HEK293 (cell line): ENCODE data around the gene NCSTN.
"Not testable (repeated sequence)": the region's sequence is repeated elsewhere in the genome, so short reads cannot be mapped to it uniquely, and the experiment has no call there.

Source experiments
- TCF7L2 ChIP-seq: IDR thresholded peaks from 2 replicates; pipeline ENCODE4 v1.6.1; 2011; ENCODE audit warnings: low read depth, mild to moderate bottlenecking, inconsistent platforms, low read length, moderate library complexity, borderline replicate concordance
- ZNF133 ChIP-seq: fragments of 450-650 bp; formaldehyde crosslinking; IDR thresholded peaks from 2 replicates; pipeline ENCODE4 v1.5.1; 2016; ENCODE audit warnings: missing biosample characterization, missing genetic modification characterization
- ZNF214 ChIP-seq: fragments of 450-650 bp; formaldehyde crosslinking; IDR thresholded peaks from 2 replicates; pipeline ENCODE4 v1.5.1; 2017; ENCODE audit warnings: missing biosample characterization, mild to moderate bottlenecking, missing genetic modification characterization, borderline replicate concordance
- ZNF621 ChIP-seq: fragments of 450-650 bp; formaldehyde crosslinking; IDR thresholded peaks from 2 replicates; pipeline ENCODE4 v1.5.1; 2017; ENCODE audit warnings: missing biosample characterization, missing genetic modification characterization
- ZNF747 ChIP-seq: fragments of 450-650 bp; formaldehyde crosslinking; IDR thresholded peaks from 2 replicates; pipeline ENCODE4 v1.5.1; 2016; ENCODE audit warnings: missing biosample characterization, missing genetic modification characterization
- TF ChIP-seq, protein P1 (sequence below): fragments of 450-650 bp; formaldehyde crosslinking; IDR thresholded peaks from 2 replicates; pipeline ENCODE4 v1.5.1; 2016; ENCODE audit warnings: missing biosample characterization, missing genetic modification characterization
- TF ChIP-seq, protein P2 (sequence below): fragments of 450-650 bp; formaldehyde crosslinking; IDR thresholded peaks from 2 replicates; pipeline ENCODE4 v1.5.1; 2017; ENCODE audit warnings: missing biosample characterization, missing genetic modification characterization
- TF ChIP-seq, protein P3 (sequence below): fragments of 450-650 bp; formaldehyde crosslinking; IDR thresholded peaks from 2 replicates; pipeline ENCODE4 v1.5.1; 2016; ENCODE audit warnings: missing biosample characterization, missing genetic modification characterization

DNA sequence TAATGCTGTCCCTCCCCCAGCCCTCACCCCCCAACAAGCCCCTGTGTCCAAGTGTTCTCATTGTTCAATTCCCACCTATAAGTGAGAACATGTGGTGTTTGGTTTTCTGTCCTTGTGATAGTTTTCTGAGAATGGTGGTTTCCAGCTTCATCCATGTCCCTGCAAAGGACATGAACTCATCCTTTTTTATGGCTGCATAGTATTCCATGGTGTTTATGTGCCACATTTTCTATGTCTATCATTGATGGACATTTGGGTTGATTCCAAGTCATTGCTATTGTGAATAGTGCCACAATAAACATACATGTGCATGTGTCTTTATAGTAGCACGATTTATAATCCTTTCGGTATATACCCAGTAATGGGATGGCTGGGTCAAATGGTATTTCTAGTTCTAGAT lies 41.6 kb downstream of the NCSTN start:
- not testable (repeated sequence) for TF ChIP-seq ZNF214 (tag by site-specific recombination); ZNF747 (tag by site-specific recombination); TCF7L2; ZNF133 (tag by site-specific recombination); ZNF621 (tag by site-specific recombination)
- TF ChIP-seq, protein P1, sequence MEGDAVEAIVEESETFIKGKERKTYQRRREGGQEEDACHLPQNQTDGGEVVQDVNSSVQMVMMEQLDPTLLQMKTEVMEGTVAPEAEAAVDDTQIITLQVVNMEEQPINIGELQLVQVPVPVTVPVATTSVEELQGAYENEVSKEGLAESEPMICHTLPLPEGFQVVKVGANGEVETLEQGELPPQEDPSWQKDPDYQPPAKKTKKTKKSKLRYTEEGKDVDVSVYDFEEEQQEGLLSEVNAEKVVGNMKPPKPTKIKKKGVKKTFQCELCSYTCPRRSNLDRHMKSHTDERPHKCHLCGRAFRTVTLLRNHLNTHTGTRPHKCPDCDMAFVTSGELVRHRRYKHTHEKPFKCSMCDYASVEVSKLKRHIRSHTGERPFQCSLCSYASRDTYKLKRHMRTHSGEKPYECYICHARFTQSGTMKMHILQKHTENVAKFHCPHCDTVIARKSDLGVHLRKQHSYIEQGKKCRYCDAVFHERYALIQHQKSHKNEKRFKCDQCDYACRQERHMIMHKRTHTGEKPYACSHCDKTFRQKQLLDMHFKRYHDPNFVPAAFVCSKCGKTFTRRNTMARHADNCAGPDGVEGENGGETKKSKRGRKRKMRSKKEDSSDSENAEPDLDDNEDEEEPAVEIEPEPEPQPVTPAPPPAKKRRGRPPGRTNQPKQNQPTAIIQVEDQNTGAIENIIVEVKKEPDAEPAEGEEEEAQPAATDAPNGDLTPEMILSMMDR = not testable (repeated sequence)
- TF ChIP-seq, protein P2, sequence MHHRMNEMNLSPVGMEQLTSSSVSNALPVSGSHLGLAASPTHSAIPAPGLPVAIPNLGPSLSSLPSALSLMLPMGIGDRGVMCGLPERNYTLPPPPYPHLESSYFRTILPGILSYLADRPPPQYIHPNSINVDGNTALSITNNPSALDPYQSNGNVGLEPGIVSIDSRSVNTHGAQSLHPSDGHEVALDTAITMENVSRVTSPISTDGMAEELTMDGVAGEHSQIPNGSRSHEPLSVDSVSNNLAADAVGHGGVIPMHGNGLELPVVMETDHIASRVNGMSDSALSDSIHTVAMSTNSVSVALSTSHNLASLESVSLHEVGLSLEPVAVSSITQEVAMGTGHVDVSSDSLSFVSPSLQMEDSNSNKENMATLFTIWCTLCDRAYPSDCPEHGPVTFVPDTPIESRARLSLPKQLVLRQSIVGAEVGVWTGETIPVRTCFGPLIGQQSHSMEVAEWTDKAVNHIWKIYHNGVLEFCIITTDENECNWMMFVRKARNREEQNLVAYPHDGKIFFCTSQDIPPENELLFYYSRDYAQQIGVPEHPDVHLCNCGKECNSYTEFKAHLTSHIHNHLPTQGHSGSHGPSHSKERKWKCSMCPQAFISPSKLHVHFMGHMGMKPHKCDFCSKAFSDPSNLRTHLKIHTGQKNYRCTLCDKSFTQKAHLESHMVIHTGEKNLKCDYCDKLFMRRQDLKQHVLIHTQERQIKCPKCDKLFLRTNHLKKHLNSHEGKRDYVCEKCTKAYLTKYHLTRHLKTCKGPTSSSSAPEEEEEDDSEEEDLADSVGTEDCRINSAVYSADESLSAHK = not testable (repeated sequence)
- TF ChIP-seq, protein P3, sequence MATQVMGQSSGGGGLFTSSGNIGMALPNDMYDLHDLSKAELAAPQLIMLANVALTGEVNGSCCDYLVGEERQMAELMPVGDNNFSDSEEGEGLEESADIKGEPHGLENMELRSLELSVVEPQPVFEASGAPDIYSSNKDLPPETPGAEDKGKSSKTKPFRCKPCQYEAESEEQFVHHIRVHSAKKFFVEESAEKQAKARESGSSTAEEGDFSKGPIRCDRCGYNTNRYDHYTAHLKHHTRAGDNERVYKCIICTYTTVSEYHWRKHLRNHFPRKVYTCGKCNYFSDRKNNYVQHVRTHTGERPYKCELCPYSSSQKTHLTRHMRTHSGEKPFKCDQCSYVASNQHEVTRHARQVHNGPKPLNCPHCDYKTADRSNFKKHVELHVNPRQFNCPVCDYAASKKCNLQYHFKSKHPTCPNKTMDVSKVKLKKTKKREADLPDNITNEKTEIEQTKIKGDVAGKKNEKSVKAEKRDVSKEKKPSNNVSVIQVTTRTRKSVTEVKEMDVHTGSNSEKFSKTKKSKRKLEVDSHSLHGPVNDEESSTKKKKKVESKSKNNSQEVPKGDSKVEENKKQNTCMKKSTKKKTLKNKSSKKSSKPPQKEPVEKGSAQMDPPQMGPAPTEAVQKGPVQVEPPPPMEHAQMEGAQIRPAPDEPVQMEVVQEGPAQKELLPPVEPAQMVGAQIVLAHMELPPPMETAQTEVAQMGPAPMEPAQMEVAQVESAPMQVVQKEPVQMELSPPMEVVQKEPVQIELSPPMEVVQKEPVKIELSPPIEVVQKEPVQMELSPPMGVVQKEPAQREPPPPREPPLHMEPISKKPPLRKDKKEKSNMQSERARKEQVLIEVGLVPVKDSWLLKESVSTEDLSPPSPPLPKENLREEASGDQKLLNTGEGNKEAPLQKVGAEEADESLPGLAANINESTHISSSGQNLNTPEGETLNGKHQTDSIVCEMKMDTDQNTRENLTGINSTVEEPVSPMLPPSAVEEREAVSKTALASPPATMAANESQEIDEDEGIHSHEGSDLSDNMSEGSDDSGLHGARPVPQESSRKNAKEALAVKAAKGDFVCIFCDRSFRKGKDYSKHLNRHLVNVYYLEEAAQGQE (tag by site-specific recombination) = not testable (repeated sequence)
